Right renal pelvis (tissue), 4 donors: ENCODE data around the gene JUN. TPM values are rescaled to one million over a fixed set of nuclear protein-coding genes. Genes with fewer than 3 reads are reported as not detected.
A peak's percentile ranks its signal among the peaks of the same experiment; 100 is the strongest.

Experiments
- DNase-seq, 4 donors: peaks; one replicate each; pipeline ENCODE4 v3.0.0-alpha.2; 2013; ENCODE audit warnings: low read depth in 4 of 4, low spot score in 3 of 4, missing footprints in 1 of 4
- polyA plus RNA-seq, 4 donors: library from polyadenylated mRNA; unstranded; fragments of 120-200 nt; gene quantifications; one replicate each; pipeline ENCODE4 v1.2.1, GENCODE V29; 2013; ENCODE audit not compliant: insufficient read length in 4 of 4

JUN gene
- 100 to 1,000 TPM in 3 of 4 donors, 10 to 100 TPM in 1; 74.2 to 223 (median 114) TPM for polyA plus RNA-seq

DNA sequence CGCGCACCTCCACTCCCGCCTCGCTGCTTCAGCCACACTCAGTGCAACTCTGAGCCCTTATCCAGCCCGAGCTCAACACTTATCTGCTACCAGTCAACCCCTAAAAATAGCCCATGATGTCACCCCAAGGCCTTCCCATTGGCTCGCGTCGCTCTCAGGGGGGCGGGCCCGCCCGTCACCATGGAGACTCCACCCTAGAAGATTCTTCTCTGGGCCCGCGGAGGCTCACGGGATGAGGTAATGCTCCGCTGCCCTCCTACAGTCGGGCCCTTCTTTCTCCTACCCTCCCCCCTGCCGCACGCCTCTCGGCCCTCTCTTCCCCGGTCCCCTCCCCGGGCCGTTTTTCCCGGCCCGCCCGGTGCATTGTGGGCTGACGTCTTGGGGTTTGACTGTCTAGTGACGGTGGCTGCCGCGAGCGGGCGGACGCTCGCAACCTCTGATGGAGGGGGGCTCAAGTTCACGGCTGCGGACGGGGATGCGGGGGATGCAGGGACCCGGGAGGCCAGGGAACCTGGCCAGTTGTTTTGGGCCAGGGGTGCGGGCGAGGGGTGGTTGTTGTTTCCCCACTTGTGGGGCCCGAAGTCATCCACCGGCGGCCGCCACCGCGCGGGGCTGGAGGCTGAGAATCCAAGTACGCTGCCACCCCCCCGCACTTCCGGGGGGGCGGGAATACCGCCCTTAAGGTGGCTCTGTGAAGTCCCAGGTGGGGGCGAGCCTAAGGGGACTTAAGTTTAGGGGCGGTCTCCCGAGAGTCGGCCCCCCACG is at the start of gene JUN:
Gene JUN (minus strand): TSS at position 55 of the 765 bp plus-strand sequence. CDS start 977 bp downstream, outside the sequence.
- peak; percentile 99 for DNase-seq

- no peak for DNase-seq
Measured at GRCh38 chr1:58833166-58833565, 49.3 kb upstream of the JUN start.

GRCh38 chr1:58830291-58830690 is 46.4 kb upstream of the JUN start:
- no peak for DNase-seq

DNA sequence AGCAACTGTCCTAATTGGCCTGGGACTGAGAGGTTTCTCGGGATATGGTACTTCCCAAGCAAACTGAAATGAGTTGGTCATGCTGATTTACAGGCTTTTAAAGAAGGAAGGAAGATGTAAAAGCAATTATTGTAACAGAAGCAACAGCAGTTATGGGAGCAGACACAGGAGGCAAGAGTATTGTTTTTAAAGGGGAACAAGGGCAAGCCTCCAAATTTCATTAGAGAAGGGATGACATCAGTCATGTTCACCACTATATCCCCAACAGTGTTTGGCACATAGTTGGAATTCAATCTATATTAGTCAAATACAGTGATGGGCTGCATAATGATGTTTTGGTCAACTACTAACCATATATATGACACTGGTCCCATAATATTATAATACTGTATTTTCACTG is 46.0 kb upstream of the JUN start:
- DNase-seq, result no peak

GRCh38 chr1:58827298-58827697 is 43.5 kb upstream of the JUN start:
- no peak for DNase-seq

DNA sequence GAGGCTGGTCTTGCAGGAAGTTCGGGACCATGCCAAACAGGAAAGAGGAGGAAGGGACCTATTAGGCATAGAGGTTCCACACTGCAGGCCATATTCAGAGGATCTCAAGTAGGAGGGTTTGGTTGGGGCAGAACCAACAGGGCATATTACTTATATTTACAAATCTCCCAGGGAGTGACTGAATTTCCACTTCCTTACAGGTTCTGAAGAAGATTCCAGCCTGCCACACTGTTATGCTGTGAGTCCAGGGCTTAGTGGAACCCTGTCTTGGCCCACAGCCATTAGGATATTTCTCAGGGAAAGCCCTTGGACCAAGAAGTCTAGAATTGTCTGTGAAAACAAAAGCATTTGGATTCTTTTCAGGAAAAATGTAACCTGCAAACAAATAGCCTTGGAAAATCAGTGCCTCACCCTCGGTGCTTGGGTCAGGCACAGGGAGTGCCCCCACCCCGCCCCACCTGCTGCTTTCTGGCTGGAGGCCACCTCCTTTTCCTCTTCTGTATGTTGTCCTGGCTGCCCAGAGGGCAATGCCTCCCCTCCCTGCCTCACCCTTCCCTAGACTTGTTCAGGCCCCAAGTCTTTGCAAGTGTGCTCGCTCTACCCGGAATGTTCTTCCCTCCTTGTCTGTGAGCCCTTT is 41.0 kb upstream of the JUN start:
- no peak for DNase-seq

- DNase-seq, result no peak
Measured at GRCh38 chr1:58823481-58824010, 39.7 kb upstream of the JUN start.

DNA sequence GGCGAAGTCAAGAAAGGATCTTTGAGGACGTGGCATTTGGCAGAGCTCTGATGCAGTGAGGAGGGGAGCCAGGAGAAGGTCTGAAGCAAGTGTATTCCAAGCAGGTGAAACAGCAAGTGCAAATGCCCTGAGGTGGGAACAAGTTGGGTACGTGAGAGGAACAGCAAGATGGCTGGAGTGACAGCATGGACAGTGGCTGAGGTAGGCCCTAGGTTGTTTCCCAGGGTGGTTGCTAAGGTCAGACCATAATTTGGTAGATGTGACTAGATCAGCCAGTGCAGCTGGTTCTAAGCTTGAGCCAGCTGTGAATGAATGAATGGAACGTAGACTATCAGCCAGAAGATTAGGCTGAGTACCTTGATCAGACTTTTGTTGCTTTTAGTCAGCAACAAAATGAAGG is 37.5 kb upstream of the JUN start:
- DNase-seq, result no peak

DNA sequence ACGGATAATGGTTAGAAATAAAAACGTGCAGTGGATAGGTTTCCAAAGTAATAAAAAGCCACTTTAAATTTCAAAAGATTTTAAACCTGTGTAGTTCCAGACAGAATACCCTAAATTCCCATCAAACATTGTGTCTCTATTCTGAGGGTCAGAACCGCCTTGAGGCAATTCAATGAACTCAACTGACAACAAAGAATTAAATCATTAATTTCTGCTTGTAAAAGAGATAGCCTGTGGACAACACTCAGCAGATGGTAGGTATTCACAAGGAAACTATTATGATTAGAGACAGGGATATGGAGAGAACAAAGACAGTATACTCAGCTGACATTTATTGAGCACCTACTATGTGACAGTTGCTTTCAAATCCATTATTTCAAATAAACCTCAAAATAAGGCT is 35.1 kb upstream of the JUN start:
- DNase-seq, result no peak

DNA sequence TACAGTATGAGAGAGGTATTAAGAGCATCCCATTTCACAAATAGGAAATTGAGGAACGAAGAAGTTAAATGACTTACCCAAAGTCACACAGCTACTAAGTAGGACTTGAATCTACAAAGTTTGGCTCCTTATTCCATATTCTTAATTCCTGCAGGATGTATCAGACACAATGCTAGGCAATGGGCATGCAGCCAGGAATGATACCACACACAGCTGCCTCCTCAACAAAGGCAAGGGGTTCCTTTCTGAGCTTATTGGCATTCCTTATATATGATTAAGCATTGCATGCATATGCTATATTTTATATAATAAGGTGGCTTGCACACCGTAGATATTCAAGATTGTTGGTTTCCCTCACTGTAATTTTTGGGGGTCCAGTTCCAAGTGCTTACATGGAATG is 34.2 kb upstream of the JUN start:
- no peak for DNase-seq

- DNase-seq, result no peak
Measured at GRCh38 chr1:58816747-58817221, 32.9 kb upstream of the JUN start.

DNA sequence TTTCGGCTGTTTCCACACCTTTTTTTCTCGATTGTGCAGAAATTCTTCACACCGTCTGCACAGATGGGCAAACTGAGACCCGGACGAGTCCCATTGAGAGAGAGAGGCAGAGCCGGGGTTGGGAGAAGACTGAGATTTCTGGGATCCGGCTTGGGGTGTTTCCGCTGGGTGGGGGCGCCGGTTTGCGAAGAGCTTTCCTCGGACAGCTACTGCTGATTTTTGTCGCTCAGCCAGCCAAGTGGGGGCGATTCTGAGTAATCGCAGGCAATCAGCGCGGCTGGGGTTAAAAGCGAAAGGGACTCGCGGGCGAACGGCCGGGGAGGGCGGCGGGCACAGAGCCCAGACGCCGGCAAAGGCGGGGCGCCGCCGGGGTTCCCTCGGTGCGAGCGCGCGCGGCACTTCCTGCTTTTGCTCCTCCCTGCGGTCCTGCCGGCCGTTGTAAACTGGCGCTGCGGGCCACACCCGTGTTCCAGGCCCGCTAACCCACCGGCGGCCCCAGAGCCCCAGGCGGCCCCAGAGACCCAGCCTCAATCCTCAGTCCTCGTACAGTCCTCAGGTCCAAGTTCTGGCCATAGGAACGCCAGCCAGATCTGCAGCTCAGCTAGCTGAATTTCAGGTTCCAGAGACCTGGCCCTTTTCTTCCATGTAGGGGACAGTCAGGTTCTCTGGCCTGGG is 32.4 kb upstream of the JUN start:
- DNase-seq, result peak; percentile 68 to 74 (median 70)

GRCh38 chr1:58815686-58816071 is 31.8 kb upstream of the JUN start:
- peak in 2 of 4 donors; percentile 18 to 25 for DNase-seq

DNA sequence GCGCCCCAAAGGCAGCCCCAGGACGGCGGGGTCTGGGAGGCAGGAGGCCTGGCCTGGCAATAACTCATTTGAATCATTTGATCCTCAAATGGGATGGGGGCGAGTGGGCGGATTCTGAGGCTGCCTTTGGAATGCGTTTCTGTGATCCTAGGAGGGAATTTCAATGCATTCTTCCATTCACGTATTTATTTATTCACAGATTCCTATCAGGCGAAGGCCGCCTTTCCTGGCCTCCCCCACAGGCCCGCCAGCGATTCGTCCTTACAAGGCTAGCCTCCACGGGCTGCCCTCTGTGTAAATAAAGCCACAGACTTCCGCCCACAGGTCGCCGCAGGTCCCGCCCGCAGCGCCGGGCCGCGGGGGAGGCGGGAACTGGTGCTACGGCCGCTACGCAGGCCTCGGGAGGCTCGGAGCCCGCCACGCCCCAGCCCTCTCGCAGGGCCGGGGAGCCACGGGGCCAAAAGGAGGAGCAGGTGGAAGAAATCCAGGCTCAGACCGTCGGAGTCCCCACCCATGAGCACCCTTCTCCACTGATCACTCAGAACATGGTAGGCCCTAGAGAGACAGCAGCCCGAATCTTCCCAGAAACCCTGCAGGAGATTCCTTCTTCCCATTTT is 31.3 kb upstream of the JUN start:
- DNase-seq, result peak; percentile 51 to 63 (median 58)

- peak in 1 of 4 donors; percentile 22 for DNase-seq
Measured at GRCh38 chr1:58814251-58815068, 30.6 kb upstream of the JUN start.

- no peak for DNase-seq
Measured at GRCh38 chr1:58813801-58814200, 30.0 kb upstream of the JUN start.

- DNase-seq, result no peak
Measured at GRCh38 chr1:58813361-58813760, 29.5 kb upstream of the JUN start.

- no peak for DNase-seq
Measured at GRCh38 chr1:58812926-58813325, 29.1 kb upstream of the JUN start.

DNA sequence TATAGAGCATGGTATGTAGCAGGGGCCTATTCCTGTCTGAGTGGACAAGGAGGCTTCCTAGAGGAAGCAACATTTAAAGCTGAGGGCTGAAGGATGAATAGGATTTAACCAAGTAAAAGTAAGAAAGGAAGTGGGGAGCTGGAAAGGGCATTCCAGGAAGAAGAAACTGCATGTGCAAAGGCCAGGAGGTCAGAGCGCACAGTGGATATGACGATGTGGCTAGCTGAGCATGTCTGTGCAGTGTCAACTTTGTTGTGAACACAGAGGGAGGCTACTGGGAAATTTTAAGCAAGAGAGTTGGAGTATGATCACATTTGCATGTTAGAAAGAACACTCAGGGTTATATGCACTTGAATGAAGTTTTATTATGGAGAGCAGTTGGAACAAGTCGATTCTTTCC is 28.6 kb upstream of the JUN start:
- no peak for DNase-seq

- DNase-seq, result no peak
Measured at GRCh38 chr1:58811303-58811702, 27.5 kb upstream of the JUN start.
